Activated CD4-positive, alpha-beta T cell treated with anti-CD3 and anti-CD28 coated beads for 48 hours (primary cell): ENCODE results near the gene ANKRD13B.
A peak's percentile ranks its signal among the peaks of the same experiment; 100 is the strongest.

ENCODE experiments used
- DNase-seq: peaks from one replicate; pipeline ENCODE4 v3.0.0-alpha.2; 2020

ANKRD13B gene

GRCh38 chr17:29569245-29569950, 23.5 kb upstream of the ANKRD13B start:
- DNase-seq, result no peak

- no peak for DNase-seq
These were observed 22.4 kb upstream of the ANKRD13B start for GRCh38 chr17:29570521-29570920.

- DNase-seq, result no peak
These were observed 21.4 kb upstream of the ANKRD13B start for GRCh38 chr17:29571486-29571882.

- no peak for DNase-seq
These were observed 20.9 kb upstream of the ANKRD13B start for GRCh38 chr17:29571883-29572681.

GRCh38 chr17:29572691-29573557, 20.0 kb upstream of the ANKRD13B start:
- DNase-seq, result peak; percentile 73

- peak; percentile 2 for DNase-seq
These were observed 19.4 kb upstream of the ANKRD13B start for GRCh38 chr17:29573558-29573869.

- DNase-seq, result peak; percentile 2
These were observed 18.8 kb upstream of the ANKRD13B start for GRCh38 chr17:29573871-29574731.

GRCh38 chr17:29574732-29575510, 18.0 kb upstream of the ANKRD13B start:
- no peak for DNase-seq

- no peak for DNase-seq
These were observed 17.3 kb upstream of the ANKRD13B start for GRCh38 chr17:29575511-29576213.

- no peak for DNase-seq
These were observed 16.5 kb upstream of the ANKRD13B start for GRCh38 chr17:29576214-29577000.

GRCh38 chr17:29577001-29577370, 15.9 kb upstream of the ANKRD13B start:
- no peak for DNase-seq

- no peak for DNase-seq
These were observed 15.3 kb upstream of the ANKRD13B start for GRCh38 chr17:29577385-29578211.

GRCh38 chr17:29578626-29579485, 14.1 kb upstream of the ANKRD13B start:
- no peak for DNase-seq

GRCh38 chr17:29579866-29580771, 12.8 kb upstream of the ANKRD13B start:
- DNase-seq, result peak; percentile 93

GRCh38 chr17:29581583-29582253, 11.2 kb upstream of the ANKRD13B start:
- DNase-seq, result no peak

- DNase-seq, result no peak
These were observed 10.6 kb upstream of the ANKRD13B start for GRCh38 chr17:29582254-29582765.
